Midbrain (tissue), 1 donor: Measurements from ENCODE around the gene TRPM8.
"Not testable (repeated sequence)": the region's sequence is repeated elsewhere in the genome, so short reads cannot be mapped to it uniquely, and the experiment has no call there.

ENCODE experiments used
- DNase-seq: peaks from one replicate; lab custom pipeline; 2025; lab: John Stamatoyannopoulos, UW

TRPM8 gene

DNA sequence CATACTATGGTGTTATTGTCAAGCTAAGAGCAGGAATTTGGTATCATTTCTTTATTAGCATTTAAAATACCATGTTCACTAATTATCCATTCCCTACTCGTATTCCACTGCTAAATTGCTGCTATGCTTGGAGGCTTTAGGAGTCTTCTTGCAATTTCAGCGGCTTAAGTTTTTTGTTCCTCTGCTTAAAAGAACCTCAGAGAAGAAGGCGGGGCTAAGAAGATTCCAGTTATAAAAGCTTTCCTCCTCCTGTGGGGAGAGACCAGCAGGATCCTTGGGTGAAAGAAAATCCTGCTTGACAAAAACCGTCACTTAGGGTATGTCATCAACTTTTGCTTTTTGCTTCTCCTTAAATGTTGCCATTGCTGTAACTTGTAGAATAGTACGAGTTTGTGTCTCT lies at the start of gene TRPM8:
Gene TRPM8 (plus strand): TSS at position 258 of the 400 bp plus-strand sequence. CDS start 9,165 bp downstream, outside the sequence.
- no peak for DNase-seq

DNA sequence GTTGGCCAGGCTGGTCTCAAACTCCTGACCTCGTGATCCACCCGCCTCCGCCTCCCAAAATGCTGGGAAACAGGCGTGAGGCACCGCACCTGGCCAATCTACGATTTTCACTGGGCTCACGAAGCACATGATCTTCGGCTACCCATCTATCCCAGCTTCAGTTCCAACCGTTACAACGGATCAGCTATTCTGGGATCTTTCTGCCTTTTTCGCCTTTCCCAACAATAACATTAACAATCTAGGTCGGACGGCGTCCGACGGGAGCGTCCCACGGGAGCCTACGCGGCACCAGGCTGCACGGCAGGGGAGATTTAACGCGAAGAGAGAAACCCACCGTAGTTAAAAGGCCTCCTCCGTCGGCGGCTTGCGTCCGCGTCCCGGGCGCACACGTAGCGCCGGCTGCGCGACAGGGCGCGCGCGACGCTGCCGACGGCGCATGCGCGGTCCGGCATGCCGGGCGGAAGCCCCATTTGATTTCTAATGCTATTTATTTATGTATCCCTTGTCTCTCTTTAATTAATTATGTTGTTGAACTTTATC lies 49.1 kb upstream of the TRPM8 start, which contains the start of gene MSL3B:
Gene MSL3B (minus strand): TSS at position 394 of the 540 bp plus-strand sequence.
- no peak for DNase-seq

GRCh38 chr2:233871432-233871831 lies 45.7 kb upstream of the TRPM8 start:
- no peak for DNase-seq

DNA sequence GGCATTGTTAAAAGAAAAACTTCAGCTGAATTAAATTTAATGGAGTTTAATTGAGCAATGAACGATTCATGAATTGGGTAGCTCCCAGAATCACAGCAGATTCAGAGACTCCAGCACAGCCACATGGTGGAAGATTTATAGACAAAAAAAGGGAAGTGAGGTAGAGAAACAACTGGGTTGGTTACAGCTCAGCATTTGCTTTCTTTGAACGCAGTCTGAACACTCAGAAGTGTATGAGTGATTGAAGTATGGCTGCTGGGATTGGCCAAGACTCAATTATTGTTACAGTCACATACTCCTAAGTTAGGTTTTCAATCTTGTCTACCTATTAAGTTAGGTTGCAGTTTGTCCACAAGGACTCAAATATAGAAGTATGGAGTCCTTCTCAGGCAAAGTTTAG lies 45.0 kb upstream of the TRPM8 start:
- DNase-seq: not testable (repeated sequence)

- no peak for DNase-seq
Measured at GRCh38 chr2:233882353-233882752, 34.8 kb upstream of the TRPM8 start.

DNA sequence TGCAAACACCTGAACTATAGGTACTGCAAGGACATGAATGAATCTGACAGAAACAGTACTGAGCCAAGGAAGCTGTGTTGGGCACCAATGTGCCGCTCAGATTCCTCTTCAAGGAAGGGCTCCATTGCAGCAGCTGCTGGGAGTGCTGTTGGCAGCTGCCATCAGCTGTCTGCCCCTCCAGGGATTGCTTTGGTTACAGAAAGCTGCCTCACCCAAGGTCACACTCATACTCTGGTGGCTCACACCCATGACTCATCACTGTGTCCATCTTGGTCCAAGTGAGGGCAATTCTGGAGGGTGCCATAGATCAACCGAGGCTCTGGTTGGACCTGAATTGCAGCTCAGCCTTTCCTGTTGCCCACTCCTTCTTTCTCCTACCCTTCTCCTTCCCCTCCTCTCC lies 24.4 kb upstream of the TRPM8 start:
- DNase-seq: no peak

GRCh38 chr2:233896253-233896652 lies 20.9 kb upstream of the TRPM8 start:
- not testable (repeated sequence) for DNase-seq

DNA sequence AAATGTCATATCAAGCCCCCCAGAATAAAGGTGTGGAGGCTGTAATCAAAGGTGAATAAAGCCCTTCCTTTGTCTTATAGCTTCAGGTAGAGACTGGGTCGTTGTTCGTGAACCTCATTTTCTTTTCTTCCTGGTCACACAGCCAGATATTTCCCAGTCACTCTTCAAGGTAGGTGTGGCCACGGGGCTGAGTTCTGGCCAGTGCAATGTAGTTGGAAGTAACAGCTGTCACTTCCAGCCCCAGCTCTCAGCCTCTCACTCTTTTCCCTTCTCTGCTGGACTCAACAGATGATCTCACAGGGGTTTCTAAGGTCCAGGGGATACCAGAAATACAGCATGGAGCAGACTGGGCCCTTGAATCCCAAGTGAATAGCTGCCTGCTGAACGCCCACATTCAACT lies 15.8 kb upstream of the TRPM8 start:
- no peak for DNase-seq

DNA sequence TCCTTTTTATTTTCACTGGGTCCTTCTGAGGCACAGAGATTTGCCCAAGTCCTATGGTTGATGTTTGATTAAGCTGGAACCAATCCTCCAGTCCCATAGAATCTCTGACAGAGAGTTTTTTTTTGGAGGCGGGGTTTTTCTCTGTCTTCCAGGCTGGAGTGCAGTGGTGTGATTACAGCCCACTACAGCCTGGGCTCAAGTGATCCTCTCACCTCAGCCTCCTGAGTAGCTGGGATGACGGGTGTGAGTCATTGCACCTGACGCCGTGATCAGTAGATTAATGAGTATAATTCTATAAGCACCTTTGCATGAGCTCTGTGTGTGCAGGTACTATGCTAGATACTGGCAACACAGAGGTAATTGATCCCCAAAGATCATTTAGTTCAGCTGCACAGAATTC lies 15.3 kb upstream of the TRPM8 start:
- no peak for DNase-seq

GRCh38 chr2:233905945-233906344 lies 11.2 kb upstream of the TRPM8 start:
- DNase-seq: no peak

- no peak for DNase-seq
Measured at GRCh38 chr2:233907627-233908026, 9.5 kb upstream of the TRPM8 start.

DNA sequence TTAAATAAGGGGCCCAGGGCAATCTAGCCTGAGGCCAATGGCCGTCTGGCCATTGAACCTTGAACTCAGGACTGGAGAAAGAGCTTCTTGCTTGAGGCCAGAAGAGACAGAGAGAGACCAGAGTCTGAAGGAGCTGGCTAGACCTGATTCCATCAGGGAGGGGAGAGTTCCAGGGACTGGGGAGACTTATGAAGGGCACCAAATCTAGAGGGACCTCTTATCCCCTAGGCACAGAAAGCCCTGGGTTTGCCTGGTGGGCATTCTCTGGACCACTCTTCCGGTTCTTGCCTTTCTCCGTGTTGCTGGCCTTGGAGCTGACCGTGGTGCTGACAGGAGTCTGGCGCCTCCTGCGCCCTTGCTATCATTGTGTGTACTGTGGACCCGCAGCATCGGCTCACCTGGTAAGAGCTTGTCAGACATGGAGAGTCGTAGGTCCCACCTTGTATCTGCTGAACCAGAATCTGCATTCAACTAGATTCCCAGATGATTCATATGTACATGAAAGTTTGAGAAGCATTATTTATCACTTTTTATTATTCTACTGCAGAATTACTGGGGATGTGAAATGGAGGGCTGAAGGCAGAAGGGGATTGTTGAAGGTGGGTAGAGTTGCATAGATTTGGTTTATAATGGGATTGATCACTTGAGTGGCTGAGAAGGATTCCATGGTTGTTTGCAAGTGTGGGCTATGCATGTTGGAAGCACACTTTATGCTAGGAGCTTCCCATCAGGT lies 4.3 kb upstream of the TRPM8 start:
- no peak for DNase-seq

GRCh38 chr2:233915128-233915527 lies 2.0 kb upstream of the TRPM8 start:
- DNase-seq: no peak

DNA sequence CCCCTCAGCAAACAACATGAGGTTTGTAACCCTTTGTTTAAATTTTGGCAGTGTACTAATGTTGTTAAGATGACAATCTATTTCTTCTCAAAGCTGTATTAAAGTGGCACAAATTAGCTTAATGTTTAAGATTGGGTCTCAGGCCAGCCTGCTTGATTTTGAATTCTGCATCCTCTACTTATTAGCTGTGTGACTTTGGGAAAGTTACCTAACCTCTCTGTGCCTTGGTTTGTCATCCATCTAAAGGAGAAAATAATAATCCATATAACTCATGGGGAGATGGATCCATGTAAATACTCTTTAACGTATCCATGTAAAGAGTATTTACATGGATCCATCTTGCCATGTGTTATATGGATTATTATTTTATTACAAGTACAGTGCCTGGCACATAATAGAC lies 2.1 kb downstream of the TRPM8 start:
- no peak for DNase-seq

- DNase-seq: no peak
Measured at GRCh38 chr2:233919938-233920337, 2.8 kb downstream of the TRPM8 start.

DNA sequence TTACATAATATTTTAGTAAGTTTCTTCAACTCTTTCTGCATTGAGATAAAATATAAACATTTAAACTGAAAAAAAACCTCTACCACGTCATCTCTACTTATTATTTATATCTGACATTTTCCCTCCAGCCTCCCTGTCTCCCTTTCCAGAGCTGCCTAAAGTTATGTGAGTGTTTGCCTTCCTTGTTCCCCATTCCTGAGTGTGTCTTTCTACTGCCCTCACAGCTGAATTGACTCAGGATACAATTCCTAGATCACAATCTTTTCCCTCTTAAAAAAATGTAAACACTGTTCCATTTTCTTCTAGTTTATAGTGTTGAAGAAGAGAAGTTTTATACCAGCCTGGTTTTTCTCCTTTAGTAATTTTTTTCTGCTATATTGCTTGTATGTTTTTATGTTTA lies 5.3 kb downstream of the TRPM8 start:
- DNase-seq: no peak

DNA sequence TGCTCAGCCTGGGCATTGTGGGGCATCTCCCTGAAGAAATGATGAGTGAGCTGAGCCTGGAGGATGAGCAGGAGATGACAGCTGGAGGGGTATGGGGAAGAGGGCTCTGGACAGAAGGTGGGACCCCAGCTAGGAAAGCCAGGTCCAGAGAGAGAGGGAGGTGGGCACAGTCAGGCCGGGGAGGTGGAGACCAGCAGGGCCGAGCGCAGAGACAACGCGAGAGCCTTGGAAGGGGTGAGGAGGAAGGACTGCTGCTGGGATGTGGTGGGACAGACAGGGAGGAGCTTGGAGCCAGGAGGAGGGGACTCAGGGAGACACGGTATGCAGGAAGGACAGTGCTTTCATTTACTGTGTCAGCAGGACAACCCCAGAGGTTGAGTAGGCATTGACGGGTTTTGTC lies 8.2 kb downstream of the TRPM8 start:
- DNase-seq: no peak

GRCh38 chr2:233926806-233927205 lies 9.6 kb downstream of the TRPM8 start:
- no peak for DNase-seq

DNA sequence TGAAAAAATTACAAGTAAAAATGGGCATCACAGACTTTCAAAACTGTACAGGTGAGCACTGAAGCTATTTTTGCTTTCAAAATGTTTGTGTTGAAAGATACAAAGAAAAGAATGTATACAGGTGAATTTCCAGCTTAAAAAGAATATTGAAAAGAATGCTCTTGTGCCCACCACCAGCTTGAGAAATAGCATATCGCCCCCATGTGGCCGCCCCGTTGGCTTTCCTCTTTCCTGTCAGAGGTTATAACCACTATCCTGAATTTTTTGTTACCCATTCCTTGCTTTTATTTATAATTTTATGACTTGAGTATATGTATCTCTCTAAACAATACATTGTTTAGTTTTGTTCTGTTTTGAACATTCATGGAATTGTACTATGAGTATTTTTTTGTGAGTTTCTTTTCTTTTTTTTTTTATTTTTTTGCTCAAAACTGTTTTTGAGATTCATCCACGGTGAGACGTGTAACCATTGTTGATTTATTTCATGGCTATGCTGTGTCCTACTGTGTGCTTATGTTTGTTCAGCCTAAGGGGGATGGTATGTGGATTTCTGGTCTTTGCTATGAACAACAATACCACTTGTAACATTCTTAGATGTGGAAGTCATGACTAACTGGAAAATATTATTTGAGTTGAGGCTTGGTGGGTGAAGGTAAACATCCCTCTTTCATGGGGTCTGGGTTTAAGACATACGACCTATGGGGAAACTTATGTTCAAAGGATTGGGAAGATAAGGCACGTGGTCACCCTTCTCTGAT lies 11.6 kb downstream of the TRPM8 start:
- DNase-seq: no peak

- no peak for DNase-seq
Measured at GRCh38 chr2:233929352-233930022, 12.3 kb downstream of the TRPM8 start.

- DNase-seq: no peak
Measured at GRCh38 chr2:233934524-233934923, 17.4 kb downstream of the TRPM8 start.

DNA sequence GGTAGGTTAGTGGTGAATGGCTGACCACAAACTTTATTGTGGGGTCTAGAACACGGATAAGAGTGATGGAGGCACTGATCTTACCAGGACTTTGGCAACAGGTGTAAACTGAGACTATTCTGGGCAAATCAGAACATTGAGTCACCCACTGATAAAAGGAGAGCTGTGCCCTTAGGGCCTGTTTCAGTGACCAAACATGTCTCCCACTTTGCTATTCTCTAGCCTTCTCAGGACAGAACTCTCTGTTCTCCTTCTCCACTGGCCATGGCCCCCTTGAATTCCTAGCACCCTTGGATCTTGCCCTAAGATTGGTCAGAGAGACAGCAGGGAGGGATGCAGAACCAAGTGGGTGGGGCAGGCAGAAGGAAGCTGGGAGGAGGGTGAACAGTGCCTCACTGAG lies 18.3 kb downstream of the TRPM8 start:
- no peak for DNase-seq

DNA sequence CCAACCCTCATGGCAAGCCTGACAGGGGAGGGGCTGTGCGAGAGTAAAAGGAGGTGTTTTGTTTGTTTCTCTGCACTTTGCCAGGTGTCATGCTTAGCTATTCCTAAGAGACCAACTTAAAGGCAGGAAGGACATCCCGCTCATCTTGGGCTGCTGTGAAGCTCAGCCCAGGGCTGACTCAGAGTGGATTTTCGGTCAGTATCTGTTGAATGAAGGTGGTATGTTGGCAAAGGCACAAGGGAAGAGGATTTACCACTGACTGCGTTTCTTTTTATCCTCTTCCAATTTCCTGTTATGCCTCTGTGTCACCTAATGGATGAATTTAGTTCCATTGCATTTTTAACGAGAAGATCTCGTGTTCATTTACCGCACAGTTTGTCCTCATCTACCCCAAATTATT lies 18.9 kb downstream of the TRPM8 start:
- no peak for DNase-seq
